K562 (cell line): Measurements from ENCODE around the gene PSMB7.

Experiments
- JUNB ChIP-seq: fragments of 450-650 bp; formaldehyde crosslinking; conservative IDR thresholded peaks from 2 replicates; pipeline ENCODE4 v1.4.0; 2020; ENCODE audit warnings: mild to moderate bottlenecking
- RFX5 ChIP-seq: IDR thresholded peaks from 2 replicates; pipeline ENCODE4 v1.6.1; 2011; ENCODE audit warnings: low read depth, mild to moderate bottlenecking, improper control_type of control experiment, low read length
- ZNF23 ChIP-seq: fragments of 250-450 bp; sonication (Bioruptor Pico); IDR thresholded peaks from 2 replicates; pipeline ENCODE4 v1.4.0; 2020; ENCODE audit warnings: mild to moderate bottlenecking
- TF ChIP-seq, protein P1 (sequence below): fragments of 250-450 bp; sonication (Bioruptor Pico); IDR thresholded peaks from 2 replicates; pipeline ENCODE4 v1.4.0; 2020; ENCODE audit warnings: mild to moderate bottlenecking, moderate library complexity

DNA sequence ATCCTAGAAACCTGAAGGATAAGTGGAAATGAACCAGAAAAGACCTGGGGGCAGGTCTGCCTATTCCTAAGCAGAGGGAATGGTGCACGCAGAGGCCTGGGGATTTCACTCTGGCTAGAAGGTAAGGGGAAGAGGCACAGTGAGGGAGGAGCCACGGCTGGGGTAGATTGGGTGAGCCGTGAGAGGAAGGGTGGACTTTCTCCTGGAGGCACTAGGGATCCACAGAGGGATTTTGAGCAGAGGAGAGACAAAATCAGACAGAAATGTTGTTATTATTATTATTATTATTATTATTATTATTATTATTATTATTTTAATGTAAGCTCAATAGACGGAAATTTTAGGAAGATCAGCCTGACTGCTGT, 32.0 kb upstream of the PSMB7 start:
- TF ChIP-seq, protein P1, sequence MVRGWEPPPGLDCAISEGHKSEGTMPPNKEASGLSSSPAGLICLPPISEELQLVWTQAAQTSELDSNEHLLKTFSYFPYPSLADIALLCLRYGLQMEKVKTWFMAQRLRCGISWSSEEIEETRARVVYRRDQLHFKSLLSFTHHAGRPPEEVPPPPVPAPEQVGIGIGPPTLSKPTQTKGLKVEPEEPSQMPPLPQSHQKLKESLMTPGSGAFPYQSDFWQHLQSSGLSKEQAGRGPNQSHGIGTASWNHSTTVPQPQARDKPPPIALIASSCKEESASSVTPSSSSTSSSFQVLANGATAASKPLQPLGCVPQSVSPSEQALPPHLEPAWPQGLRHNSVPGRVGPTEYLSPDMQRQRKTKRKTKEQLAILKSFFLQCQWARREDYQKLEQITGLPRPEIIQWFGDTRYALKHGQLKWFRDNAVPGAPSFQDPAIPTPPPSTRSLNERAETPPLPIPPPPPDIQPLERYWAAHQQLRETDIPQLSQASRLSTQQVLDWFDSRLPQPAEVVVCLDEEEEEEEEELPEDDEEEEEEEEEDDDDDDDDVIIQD, result no peak
- no peak for TF ChIP-seq ZNF23
- TF ChIP-seq RFX5, result no peak
- TF ChIP-seq JUNB (CRISPR knock-in tag), result no peak
